Osteoblast (primary cell): ENCODE data around the gene SLC30A7. TPM values are rescaled to one million over a fixed set of nuclear protein-coding genes. Genes with fewer than 3 reads are reported as not detected.

Experiments used
- DNase-seq: peaks from one replicate; pipeline ENCODE4 v3.0.0; 2011; ENCODE audit warnings: low spot score, mixed read lengths; ENCODE audit not compliant: insufficient read length; ENCODE audit errors: missing footprints
- H2AFZ ChIP-seq: 2 replicates; pipeline ENCODE4 v1.6.0; 2011; ENCODE audit warnings: mild to moderate bottlenecking, low read length
- H3K27ac ChIP-seq: 2 replicates; pipeline ENCODE4 v1.5.1; 2011; ENCODE audit warnings: mild to moderate bottlenecking, low read depth, low read length, moderate library complexity
- H3K27me3 ChIP-seq: 2 replicates; pipeline ENCODE4 v1.6.0; 2012; ENCODE audit warnings: mild to moderate bottlenecking, control low read depth, inconsistent platforms, low read length, moderate library complexity; ENCODE audit not compliant: insufficient read depth
- H3K36me3 ChIP-seq: 2 replicates; pipeline ENCODE4 v1.5.1; 2011; ENCODE audit warnings: mild to moderate bottlenecking, low read length, control low read depth, moderate library complexity; ENCODE audit not compliant: insufficient read depth
- H3K4me1 ChIP-seq: 2 replicates; pipeline ENCODE4 v1.5.1; 2011; ENCODE audit warnings: mild to moderate bottlenecking, low read length, control low read depth, moderate library complexity; ENCODE audit not compliant: insufficient read depth
- H3K4me2 ChIP-seq: 2 replicates; pipeline ENCODE4 v1.6.0; 2011; ENCODE audit warnings: mild to moderate bottlenecking, low read length; ENCODE audit not compliant: insufficient read depth
- H3K4me3 ChIP-seq: fragments of 200-600 bp; sonication (generic); 3 replicates; pipeline ENCODE4 v1.5.1; 2012; ENCODE audit warnings: mild to moderate bottlenecking, low read length, inconsistent platforms; ENCODE audit not compliant: insufficient read depth
- H3K79me2 ChIP-seq: 2 replicates; pipeline ENCODE4 v1.6.0; 2012; ENCODE audit warnings: mild to moderate bottlenecking, low read length, control low read depth, inconsistent platforms; ENCODE audit not compliant: insufficient read depth
- H3K9me3 ChIP-seq: 2 replicates; pipeline ENCODE4 v1.5.1; 2011; ENCODE audit warnings: low read depth, low read length, control low read depth
- H4K20me1 ChIP-seq: 2 replicates; pipeline ENCODE4 v1.6.0; 2012; ENCODE audit warnings: mild to moderate bottlenecking, low read length, control low read depth; ENCODE audit not compliant: insufficient read depth
- total RNA-seq: library from RNA; depleted of rRNA; stranded (reverse); fragments of >200 nt; gene quantifications from 2 replicates; pipeline ENCODE4 v1.2.3, GENCODE V29; 2012
- TF ChIP-seq, protein P1 (sequence below): IDR thresholded peaks from 2 replicates; pipeline ENCODE4 v1.5.1; 2011; ENCODE audit warnings: mild to moderate bottlenecking, low read depth, low read length, moderate library complexity; ENCODE audit errors: extremely low read depth

The SLC30A7 gene
- total RNA-seq, 1 donor = 69.8 TPM

DNA sequence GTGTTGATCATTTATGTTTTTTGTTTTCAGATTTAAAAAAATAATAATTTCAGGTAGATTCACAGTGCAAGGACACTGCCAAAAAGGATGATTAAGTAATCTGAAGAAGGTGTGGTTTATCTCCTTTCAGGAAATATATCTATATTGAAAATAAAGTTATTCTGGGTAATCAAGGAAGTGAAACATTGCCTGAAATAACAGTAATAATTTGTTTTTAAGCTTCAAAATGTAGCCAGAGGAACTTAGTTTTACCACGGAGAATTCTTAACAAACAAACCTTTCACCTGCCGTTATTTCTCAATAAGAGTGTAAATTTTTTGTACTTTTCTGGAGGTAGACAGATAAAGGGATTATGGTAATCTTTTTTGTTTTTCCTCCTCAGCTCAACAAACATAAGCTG is 132.6 kb downstream of the SLC30A7 start:
- H2AFZ ChIP-seq = no peak overlapping the region
- no peak for DNase-seq
- peaks cover 47% of the 10 kb centered on the region for H3K79me2 ChIP-seq
- H4K20me1 ChIP-seq = no peaks in the 10 kb centered on the region
- H3K4me3 ChIP-seq = no peak overlapping the region
- H3K27me3 ChIP-seq = no peaks in the 10 kb centered on the region
- no peaks in the 10 kb centered on the region for H3K9me3 ChIP-seq
- H3K27ac ChIP-seq = no peak overlapping the region
- H3K4me1 ChIP-seq = peaks cover 3% of the 10 kb centered on the region
- no peaks in the 10 kb centered on the region for H3K36me3 ChIP-seq
- no peak overlapping the region for H3K4me2 ChIP-seq
- TF ChIP-seq, protein P1, sequence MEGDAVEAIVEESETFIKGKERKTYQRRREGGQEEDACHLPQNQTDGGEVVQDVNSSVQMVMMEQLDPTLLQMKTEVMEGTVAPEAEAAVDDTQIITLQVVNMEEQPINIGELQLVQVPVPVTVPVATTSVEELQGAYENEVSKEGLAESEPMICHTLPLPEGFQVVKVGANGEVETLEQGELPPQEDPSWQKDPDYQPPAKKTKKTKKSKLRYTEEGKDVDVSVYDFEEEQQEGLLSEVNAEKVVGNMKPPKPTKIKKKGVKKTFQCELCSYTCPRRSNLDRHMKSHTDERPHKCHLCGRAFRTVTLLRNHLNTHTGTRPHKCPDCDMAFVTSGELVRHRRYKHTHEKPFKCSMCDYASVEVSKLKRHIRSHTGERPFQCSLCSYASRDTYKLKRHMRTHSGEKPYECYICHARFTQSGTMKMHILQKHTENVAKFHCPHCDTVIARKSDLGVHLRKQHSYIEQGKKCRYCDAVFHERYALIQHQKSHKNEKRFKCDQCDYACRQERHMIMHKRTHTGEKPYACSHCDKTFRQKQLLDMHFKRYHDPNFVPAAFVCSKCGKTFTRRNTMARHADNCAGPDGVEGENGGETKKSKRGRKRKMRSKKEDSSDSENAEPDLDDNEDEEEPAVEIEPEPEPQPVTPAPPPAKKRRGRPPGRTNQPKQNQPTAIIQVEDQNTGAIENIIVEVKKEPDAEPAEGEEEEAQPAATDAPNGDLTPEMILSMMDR = no peak

DNA sequence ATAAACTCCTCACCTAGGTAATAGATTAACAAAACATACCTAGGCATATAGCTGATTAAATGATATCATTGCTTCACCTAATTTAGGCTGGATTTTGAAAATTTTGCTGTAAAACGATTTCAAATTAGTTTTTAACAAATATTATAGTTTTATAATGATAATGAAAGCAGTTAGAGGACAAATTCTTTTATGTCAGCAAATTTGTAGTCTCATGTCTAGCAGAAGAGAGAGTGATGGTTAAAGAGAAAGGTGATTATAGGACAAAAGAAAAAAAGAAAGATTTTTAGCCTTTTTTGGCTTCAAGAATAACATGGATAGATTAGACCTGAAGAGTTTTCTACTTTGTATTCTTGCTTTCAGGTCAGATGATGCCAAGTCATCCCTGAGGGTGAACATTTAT is 133.3 kb downstream of the SLC30A7 start:
- Histone ChIP-seq H3K27me3 (no peaks in the 10 kb centered on the region), H3K4me1 (peaks cover 3% of the 10 kb centered on the region), H3K27ac (no peak overlapping the region), H3K9me3 (no peaks in the 10 kb centered on the region), H4K20me1 (no peaks in the 10 kb centered on the region), H3K4me3 (no peak overlapping the region), H3K79me2 (peaks cover 44% of the 10 kb centered on the region), H3K4me2 (no peak overlapping the region), H2AFZ (no peak overlapping the region), H3K36me3 (no peaks in the 10 kb centered on the region)
- TF ChIP-seq, protein P1 = no peak
- no peak for DNase-seq

- no peaks in the 10 kb centered on the region for H3K36me3 ChIP-seq
- peaks cover 3% of the 10 kb centered on the region for H3K4me1 ChIP-seq
- H3K9me3 ChIP-seq = no peaks in the 10 kb centered on the region
- H3K27ac ChIP-seq = no peak overlapping the region
- no peak overlapping the region for H3K4me3 ChIP-seq
- no peak for DNase-seq
- H3K79me2 ChIP-seq = peaks cover 39% of the 10 kb centered on the region
- no peak overlapping the region for H2AFZ ChIP-seq
- TF ChIP-seq, protein P1 = no peak
- no peaks in the 10 kb centered on the region for H4K20me1 ChIP-seq
- no peaks in the 10 kb centered on the region for H3K27me3 ChIP-seq
- no peak overlapping the region for H3K4me2 ChIP-seq
These were observed 135.0 kb downstream of the SLC30A7 start for GRCh38 chr1:101030881-101031280.

Other genes with a start within 250 kb of the SLC30A7 start
- 382 and 511 TPM in 2 replicates for gene VCAM1, start 176.3 kb upstream of the SLC30A7 start, total RNA-seq
- 36.2 and 42.1 TPM in 2 replicates for gene EXTL2, start 1.2 kb upstream of the SLC30A7 start, total RNA-seq
- gene DPH5, start 129.7 kb downstream of the SLC30A7 start, total RNA-seq = 32.1 and 33.3 TPM in 2 replicates